Stimulated activated CD4-positive, alpha-beta T cell treated with anti-CD3 and anti-CD28 coated beads, Interleukin-1b, Interleukin-23, amount 100 ng/mL, for 1 hour (primary cell): ENCODE measurements around the gene DNAJC3.
"Not testable (repeated sequence)": the region's sequence is repeated elsewhere in the genome, so short reads cannot be mapped to it uniquely, and the experiment has no call there.

Source experiments
- DNase-seq, 2 donors: peaks; one replicate each; pipeline ENCODE4 v3.0.0-alpha.2; 2020; ENCODE audit warnings: low read depth in 2 of 2

DNAJC3 gene

GRCh38 chr13:95676105-95676761 is 706 bp upstream of the DNAJC3 start:
- DNase-seq = no peak

GRCh38 chr13:95677564-95678266 is 776 bp downstream of the DNAJC3 start:
- no peak for DNase-seq

GRCh38 chr13:95678967-95679366 is 2.0 kb downstream of the DNAJC3 start:
- DNase-seq = no peak

- DNase-seq = no peak
These were observed 2.8 kb downstream of the DNAJC3 start for GRCh38 chr13:95679722-95680121.

GRCh38 chr13:95684418-95684817 is 7.5 kb downstream of the DNAJC3 start:
- no peak for DNase-seq

GRCh38 chr13:95684960-95685359 is 8.0 kb downstream of the DNAJC3 start:
- not testable (repeated sequence) for DNase-seq

DNA sequence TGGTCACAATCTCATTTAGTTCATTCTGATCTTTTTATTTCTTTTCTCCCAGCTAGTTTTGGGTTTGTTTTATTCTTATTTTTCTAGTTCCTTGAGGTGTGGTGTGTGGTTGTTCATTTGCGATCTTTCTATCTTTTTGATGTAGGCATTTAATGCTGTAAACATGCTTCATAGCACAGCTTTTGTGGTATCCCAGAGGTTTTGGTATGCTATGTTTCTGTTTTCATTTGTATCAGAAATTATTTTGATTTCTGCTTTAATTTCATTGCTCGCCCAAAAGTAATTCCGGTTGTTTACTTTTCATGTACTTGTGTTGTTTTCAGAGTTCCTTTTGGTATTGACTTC is 12.6 kb downstream of the DNAJC3 start:
- DNase-seq = no peak

- not testable (repeated sequence) for DNase-seq
These were observed 14.0 kb downstream of the DNAJC3 start for GRCh38 chr13:95690986-95691385.

DNA sequence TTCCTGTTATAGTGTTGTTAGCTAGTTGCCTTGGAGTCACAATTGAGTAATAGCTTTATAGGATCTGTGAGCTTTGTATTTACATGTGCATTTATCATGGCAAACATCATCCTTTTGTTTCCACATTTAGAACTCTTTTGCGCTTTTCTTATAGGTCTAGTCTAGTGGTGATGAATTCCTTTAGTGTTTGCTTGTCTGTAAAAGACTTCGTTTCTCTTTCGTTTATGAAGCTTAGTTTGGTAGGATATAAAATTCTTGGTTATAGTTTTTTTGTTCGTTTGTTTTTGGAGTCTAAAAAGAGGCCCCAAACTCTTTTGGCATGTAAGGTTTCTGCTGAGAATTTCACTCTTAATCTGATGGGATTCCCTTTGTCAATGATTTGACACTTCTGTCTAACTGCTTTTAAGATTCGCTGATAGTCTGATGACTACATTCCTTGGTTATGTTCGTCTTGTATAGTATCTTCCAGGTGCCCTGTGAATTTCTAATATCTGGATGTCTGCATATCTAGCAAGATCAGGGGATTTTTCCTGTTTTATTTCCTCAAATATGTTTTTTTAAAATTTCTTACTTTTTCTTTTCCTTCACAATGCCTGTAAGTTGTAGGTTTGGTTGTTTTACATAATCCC is 20.2 kb downstream of the DNAJC3 start:
- no peak for DNase-seq

DNA sequence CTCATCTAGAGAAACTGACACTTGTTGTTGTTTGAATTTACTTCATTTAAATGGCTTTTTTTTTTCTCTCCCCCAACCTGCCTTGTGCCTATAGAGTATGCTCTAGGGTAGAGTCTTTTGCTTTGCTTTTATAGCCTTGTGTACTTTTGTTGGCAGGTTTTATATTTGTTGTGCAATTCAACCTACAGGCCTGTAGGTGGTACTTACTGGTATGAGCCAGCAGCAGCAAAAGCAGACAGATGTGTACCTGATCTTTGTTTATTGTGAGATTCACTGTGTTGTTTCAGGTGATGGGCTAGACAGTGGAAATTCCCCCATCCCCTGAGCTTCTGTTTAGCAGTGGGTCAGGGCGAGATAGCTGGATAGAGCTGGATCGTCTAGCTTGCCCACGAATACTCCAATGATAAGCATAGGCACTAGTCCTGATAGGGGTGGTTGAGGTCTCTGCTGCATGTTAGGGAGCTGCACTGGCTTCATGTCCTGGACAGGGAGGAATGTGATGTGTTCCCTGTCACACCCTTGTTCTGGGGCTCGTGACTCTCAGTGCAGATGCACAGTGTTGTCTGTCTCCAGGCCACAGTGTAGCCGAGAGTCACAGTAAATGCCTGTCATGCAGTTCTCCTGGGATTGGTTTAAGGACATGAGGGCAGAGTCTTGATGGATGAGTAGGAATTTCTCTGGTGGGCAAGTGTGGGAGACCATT is 21.3 kb downstream of the DNAJC3 start:
- no peak for DNase-seq

- no peak for DNase-seq
These were observed 26.6 kb downstream of the DNAJC3 start for GRCh38 chr13:95703576-95703975.

DNA sequence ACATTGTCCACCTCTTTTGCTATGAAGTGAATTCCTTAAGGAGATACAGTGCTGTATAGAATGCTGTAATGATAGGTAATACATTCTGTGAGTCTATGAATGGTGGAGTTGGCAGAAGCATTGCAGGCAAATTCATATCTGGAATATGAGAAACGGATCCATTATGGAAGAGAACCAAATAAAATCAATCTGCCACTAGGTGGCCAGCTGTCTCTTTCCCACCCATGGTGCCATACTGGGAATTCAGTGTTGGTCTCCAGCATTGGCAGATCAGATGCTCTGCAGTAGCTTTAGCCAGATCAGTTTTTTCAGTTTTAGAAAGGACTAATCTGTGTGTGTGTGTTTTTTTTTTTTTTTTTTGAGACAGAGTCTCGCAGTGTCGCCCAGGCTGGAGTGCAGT is 27.6 kb downstream of the DNAJC3 start:
- no peak for DNase-seq

DNA sequence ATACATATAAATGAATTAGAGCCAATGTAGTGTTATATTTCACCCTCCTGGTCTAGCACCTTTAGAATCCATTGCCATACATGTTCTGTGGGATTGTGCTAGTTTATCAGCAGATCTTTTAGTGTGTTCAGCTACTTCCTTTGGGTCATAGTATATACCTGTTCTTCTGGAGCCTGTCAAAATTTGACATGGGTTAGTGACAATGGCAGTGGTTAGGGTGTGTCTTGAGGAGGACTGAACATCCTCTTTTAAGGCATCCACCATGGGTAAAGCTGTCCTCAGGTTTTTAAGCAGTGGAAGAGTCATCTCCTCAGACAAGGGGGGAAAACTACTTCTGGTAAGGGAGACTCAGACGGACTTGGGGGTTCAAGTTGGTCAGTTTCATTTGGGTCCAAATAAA is 29.4 kb downstream of the DNAJC3 start:
- no peak for DNase-seq

- DNase-seq = no peak
These were observed 30.1 kb downstream of the DNAJC3 start for GRCh38 chr13:95707035-95707434.

DNA sequence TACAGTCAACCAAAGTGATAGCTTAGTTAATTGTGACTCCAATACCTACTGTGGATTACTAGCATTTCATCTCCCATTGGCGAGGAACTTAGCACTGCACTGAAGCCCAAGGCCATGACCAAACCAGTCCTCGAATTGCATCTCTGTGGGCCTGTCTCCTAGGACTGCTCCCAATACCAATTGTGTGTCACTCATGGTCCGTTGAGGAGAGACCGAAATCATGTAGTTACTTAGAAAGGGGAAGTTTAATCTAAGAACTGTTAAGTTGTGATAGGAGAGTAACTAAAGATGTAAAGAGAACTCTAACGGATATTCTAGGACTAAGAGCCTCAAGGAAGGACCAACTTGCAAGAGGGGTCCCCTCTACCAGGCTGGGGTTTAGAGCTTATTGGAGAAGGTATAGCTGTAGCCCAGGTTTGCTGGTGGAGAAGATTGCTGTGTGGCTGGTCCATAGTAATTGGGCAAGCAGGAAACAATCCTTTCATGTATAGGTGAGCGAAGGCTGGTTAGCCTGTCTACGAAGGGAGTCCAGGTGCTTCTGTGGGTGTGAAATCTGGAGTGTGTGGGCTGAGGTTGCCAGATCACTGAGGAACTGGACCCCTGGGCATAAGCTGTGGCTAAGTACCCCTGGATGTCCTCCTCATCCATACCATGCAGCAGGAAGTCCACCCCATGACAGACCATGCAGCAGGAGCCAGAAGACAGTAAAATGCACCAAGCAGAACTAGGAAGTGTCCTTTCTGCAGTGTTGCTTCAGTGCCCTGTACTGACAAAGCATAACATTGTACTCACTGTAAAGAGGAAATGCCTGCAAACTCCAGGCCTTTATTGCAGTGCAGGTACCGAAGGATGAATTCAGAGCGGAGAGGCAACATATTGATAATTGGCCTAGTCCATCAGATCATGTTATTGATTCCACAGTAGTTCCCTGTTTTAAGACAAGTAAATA is 30.8 kb downstream of the DNAJC3 start:
- no peak for DNase-seq

DNA sequence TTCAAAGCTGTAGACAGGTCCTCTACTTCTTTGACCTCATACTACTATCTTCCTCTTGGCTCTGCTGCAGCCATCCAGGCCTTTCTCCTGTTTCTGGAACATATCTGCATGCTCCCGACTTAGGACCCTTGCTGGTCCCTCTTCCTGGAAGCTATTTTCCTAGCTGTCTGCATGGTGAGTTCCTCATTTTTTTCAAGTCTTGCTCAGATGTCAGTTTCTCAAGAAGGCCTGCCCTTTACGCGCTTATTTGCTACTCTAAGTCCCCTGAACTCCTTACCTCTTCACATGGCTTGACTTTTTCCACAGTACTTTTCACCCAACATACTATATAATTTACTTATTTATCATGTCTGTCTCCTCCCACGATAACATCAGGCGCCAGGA is 31.4 kb downstream of the DNAJC3 start:
- DNase-seq = no peak

DNA sequence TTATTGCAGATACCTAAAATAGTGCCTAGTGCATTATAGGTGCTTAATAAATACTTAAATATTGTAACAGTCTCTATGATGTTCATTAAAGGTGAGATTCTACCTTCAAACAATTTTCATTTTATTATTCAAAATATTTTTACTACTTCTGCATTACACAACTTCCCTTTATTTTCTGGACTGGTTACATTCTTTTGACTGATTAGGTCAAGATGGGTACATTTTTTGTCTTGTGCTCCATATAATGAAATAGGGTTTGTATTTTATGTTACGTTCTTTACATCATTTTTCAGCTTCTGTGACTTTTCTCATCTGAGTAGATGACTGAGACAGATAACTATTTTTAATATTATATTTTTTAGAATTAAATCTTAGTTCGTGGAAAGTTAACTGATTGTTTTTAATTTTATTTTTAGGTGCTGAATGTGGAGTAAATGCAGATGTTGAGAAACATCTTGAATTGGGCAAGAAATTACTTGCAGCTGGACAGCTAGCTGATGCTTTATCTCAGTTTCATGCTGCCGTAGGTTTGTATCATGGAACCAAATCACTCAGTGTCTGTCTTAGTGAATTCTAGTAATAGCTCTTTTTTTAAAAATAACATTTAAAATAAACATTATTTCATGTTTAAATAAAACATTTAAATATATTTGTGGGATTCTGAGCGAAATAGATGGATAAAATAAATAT is 32.0 kb downstream of the DNAJC3 start:
- DNase-seq = no peak

- DNase-seq = no peak
These were observed 33.4 kb downstream of the DNAJC3 start for GRCh38 chr13:95710313-95710712.

- DNase-seq = not testable (repeated sequence)
These were observed 35.9 kb downstream of the DNAJC3 start for GRCh38 chr13:95712846-95713245.

- DNase-seq = no peak
These were observed 36.7 kb downstream of the DNAJC3 start for GRCh38 chr13:95713651-95714050.
